ENCODE results near the gene SLC37A4. TPM values are rescaled to one million over a fixed set of nuclear protein-coding genes. Genes with fewer than 3 reads are reported as not detected.

The SLC37A4 gene
- polyA plus RNA-seq, 2 of the 4 experiments (the other 2 are of a cell fraction), result 15.5 to 21.2 TPM

- ChIA-PET POLR2A (no interaction called here), CTCF (no interaction called here)
- ATAC-seq, result no peak
- Histone ChIP-seq H3K9me3 (no peaks in the 10 kb centered on the region), H3K4me2 (no peak overlapping the region), H3K4me1 (peaks cover 26% of the 10 kb centered on the region), H3K27ac (no peak overlapping the region), H3K4me3 (no peak overlapping the region)
- no peak for DNase-seq (ENCODE audit: low read depth in 1 of 2, low spot score in 1 of 2)
- FAIRE-seq, result no peak
- TF ChIP-seq NPAS2 (CRISPR knock-in tag; IDR thresholded peaks at IDR 0.05; ENCODE audit: borderline replicate concordance), result no peak
- TF ChIP-seq POLR2AphosphoS2 (conservative IDR thresholded peaks at IDR 0.05; ENCODE audit: low read length), result no peak
- no peak for TF ChIP-seq ZSCAN20 (CRISPR knock-in tag; IDR thresholded peaks at IDR 0.05)
- TF ChIP-seq KDM1A (IDR thresholded peaks at IDR 0.05; ENCODE audit: low read depth), result no peak
- no peak for TF ChIP-seq CHD4 (IDR thresholded peaks at IDR 0.05; ENCODE audit: borderline replicate concordance)
- no peak for TF ChIP-seq HMGXB4 (CRISPR knock-in tag; IDR thresholded peaks at IDR 0.05; ENCODE audit: borderline replicate concordance)
- TF ChIP-seq FOXS1 (CRISPR knock-in tag; IDR thresholded peaks at IDR 0.05), result no peak
- no peak for TF ChIP-seq HOXA7 (CRISPR knock-in tag; IDR thresholded peaks at IDR 0.05)
- TF ChIP-seq EP300 (IDR thresholded peaks at IDR 0.05), result no peak
- TF ChIP-seq, protein P1, sequence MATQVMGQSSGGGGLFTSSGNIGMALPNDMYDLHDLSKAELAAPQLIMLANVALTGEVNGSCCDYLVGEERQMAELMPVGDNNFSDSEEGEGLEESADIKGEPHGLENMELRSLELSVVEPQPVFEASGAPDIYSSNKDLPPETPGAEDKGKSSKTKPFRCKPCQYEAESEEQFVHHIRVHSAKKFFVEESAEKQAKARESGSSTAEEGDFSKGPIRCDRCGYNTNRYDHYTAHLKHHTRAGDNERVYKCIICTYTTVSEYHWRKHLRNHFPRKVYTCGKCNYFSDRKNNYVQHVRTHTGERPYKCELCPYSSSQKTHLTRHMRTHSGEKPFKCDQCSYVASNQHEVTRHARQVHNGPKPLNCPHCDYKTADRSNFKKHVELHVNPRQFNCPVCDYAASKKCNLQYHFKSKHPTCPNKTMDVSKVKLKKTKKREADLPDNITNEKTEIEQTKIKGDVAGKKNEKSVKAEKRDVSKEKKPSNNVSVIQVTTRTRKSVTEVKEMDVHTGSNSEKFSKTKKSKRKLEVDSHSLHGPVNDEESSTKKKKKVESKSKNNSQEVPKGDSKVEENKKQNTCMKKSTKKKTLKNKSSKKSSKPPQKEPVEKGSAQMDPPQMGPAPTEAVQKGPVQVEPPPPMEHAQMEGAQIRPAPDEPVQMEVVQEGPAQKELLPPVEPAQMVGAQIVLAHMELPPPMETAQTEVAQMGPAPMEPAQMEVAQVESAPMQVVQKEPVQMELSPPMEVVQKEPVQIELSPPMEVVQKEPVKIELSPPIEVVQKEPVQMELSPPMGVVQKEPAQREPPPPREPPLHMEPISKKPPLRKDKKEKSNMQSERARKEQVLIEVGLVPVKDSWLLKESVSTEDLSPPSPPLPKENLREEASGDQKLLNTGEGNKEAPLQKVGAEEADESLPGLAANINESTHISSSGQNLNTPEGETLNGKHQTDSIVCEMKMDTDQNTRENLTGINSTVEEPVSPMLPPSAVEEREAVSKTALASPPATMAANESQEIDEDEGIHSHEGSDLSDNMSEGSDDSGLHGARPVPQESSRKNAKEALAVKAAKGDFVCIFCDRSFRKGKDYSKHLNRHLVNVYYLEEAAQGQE (IDR thresholded peaks at IDR 0.05), result no peak
Measured at GRCh38 chr11:119023741-119024140, 6.9 kb downstream of the SLC37A4 start.

- FAIRE-seq (no peak), ATAC-seq (no peak), DNase-seq (ENCODE audit: low read depth in 1 of 2, low spot score in 1 of 2) (no peak)
- POLR2A ChIA-PET, result no interaction called here
- no peak overlapping the region for H3K4me2 ChIP-seq
- no peak overlapping the region for H3K27ac ChIP-seq
- 83% methylated on average over 5 of the region's 5 CpGs for WGBS (ENCODE audit: missing lambda C conversion rate)
- CTCF ChIA-PET, result interaction anchor here (1.0 to 2.0 kb wide), 2 partner anchors 9 to 13 kb away, joined by 4 to 8 read pairs; partner anchors contain the start of gene SLC37A4
- no peak for TF ChIP-seq RAD21 (conservative IDR thresholded peaks at IDR 0.05 in 1 of 2, IDR thresholded peaks at IDR 0.05 in 1 of 2)
- no peak for TF ChIP-seq NFE2L2 (conservative IDR thresholded peaks at IDR 0.05; ENCODE audit: low read length)
- TF ChIP-seq EHF (CRISPR knock-in tag; IDR thresholded peaks at IDR 0.05), result no peak
- TF ChIP-seq, protein P2, sequence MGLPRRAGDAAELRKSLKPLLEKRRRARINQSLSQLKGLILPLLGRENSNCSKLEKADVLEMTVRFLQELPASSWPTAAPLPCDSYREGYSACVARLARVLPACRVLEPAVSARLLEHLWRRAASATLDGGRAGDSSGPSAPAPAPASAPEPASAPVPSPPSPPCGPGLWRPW (IDR thresholded peaks at IDR 0.05), result no peak
- TF ChIP-seq KDM5A (IDR thresholded peaks at IDR 0.05), result no peak
- no peak for TF ChIP-seq PHF8 (IDR thresholded peaks at IDR 0.05; ENCODE audit: borderline replicate concordance, low read depth)
- no peak for TF ChIP-seq CHD4 (IDR thresholded peaks at IDR 0.05; ENCODE audit: borderline replicate concordance)
- TF ChIP-seq, protein P3, sequence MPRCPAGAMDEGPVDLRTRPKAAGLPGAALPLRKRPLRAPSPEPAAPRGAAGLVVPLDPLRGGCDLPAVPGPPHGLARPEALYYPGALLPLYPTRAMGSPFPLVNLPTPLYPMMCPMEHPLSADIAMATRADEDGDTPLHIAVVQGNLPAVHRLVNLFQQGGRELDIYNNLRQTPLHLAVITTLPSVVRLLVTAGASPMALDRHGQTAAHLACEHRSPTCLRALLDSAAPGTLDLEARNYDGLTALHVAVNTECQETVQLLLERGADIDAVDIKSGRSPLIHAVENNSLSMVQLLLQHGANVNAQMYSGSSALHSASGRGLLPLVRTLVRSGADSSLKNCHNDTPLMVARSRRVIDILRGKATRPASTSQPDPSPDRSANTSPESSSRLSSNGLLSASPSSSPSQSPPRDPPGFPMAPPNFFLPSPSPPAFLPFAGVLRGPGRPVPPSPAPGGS (IDR thresholded peaks at IDR 0.05), result no peak
- TF ChIP-seq JUNB (IDR thresholded peaks at IDR 0.05), result no peak
- TF ChIP-seq TP53 (CRISPR knock-in tag; IDR thresholded peaks at IDR 0.05), result no peak
- TF ChIP-seq, protein P4, sequence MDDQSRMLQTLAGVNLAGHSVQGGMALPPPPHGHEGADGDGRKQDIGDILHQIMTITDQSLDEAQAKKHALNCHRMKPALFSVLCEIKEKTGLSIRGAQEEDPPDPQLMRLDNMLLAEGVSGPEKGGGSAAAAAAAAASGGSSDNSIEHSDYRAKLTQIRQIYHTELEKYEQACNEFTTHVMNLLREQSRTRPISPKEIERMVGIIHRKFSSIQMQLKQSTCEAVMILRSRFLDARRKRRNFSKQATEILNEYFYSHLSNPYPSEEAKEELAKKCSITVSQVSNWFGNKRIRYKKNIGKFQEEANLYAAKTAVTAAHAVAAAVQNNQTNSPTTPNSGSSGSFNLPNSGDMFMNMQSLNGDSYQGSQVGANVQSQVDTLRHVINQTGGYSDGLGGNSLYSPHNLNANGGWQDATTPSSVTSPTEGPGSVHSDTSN (IDR thresholded peaks at IDR 0.05), result no peak
- no peak for TF ChIP-seq FOSL2 (IDR thresholded peaks at IDR 0.05)
- TF ChIP-seq FOSL2 (CRISPR knock-in tag; IDR thresholded peaks at IDR 0.05), result no peak
- no peak for TF ChIP-seq MAZ (IDR thresholded peaks at IDR 0.05; ENCODE audit: borderline replicate concordance, low read depth, low read length)
- TF ChIP-seq NPAS2 (CRISPR knock-in tag; IDR thresholded peaks at IDR 0.05; ENCODE audit: borderline replicate concordance), result no peak
- no peak for TF ChIP-seq RCOR1 (IDR thresholded peaks at IDR 0.05; ENCODE audit: low read depth, low read length)
- no peak for TF ChIP-seq FOXS1 (CRISPR knock-in tag; IDR thresholded peaks at IDR 0.05)
- no peaks in the 10 kb centered on the region for H3K9me3 ChIP-seq
- H3K4me1 ChIP-seq, result peaks cover 29% of the 10 kb centered on the region
- H3K4me3 ChIP-seq, result no peak overlapping the region
Measured at GRCh38 chr11:119021631-119022030, 9.0 kb downstream of the SLC37A4 start.

All from A549 (cell line).